ENCODE data around the gene OR1I1.
A peak's percentile ranks its signal among the peaks of the same experiment; 100 is the strongest.

The OR1I1 gene

DNA sequence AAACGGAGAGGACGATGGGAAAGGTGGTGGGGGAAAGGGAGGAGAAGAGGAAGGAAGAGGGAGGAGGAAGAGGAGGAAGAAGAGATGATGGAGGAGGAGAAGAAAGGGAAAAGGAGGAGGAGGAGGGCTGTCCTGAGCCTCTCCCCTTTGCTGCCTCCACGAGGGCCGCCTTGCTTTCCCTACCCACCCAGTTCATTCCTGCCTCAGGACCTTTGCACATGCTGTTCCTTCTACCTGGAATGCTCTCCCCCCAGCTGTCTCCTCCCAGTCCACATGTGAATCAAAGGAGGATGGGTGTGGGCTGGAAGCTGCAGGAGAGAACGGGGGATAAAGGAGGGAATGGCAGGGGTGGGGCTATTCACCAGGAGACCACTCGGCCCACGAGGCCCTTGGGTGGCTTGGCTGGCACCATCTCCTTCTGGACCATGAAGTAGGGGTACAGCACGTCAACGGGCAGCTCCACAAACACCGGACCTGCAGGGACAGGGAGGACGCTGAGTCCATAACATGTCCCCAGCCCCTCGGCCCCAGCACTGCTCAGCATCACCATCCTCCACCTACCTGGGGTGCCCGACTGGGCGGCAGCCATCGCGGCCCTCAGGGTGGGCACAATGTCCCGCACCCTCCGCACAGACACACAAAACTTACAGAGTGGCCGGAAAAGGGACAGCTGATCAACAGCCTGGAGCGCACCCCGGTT, 40.5 kb downstream of the OR1I1 start:
- Histone ChIP-seq H3K27me3 (ENCODE audit: insufficient read depth, low read length) (no peaks in the 10 kb centered on the region), H3K4me2 (ENCODE audit: low read length) (no peak overlapping the region), H3K4ac (ENCODE audit: low read depth, low read length) (no peak overlapping the region), H3K27ac (ENCODE audit: low read depth, low read length) (no peak overlapping the region), H3K9ac (ENCODE audit: low read length) (no peak overlapping the region), H3K18ac (ENCODE audit: low read length) (no peak overlapping the region), H3K4me1 (ENCODE audit: control insufficient read depth in 1 of 2, insufficient read depth in 2 of 2, low read length in 2 of 2) (peaks cover 4 to 12% of the 10 kb centered on the region in 2 experiments), H2BK5ac (ENCODE audit: low read depth, low read length, poor library complexity) (no peak overlapping the region), H3K14ac (ENCODE audit: low read length) (no peak overlapping the region), H3K9me3 (ENCODE audit: insufficient read depth, low read depth, low read length) (peaks cover 3% of the 10 kb centered on the region), H3K79me2 (ENCODE audit: control insufficient read depth, insufficient read depth, low read length, poor library complexity) (peaks cover 2% of the 10 kb centered on the region), H3K36me3 (ENCODE audit: control insufficient read depth in 1 of 2, insufficient read depth in 2 of 2, low read length in 2 of 2) (peaks cover 47 to 50% of the 10 kb centered on the region in 2 experiments), H4K8ac (ENCODE audit: low read depth, low read length) (no peak overlapping the region), H2AK5ac (ENCODE audit: low read length) (no peak overlapping the region), H4K91ac (ENCODE audit: low read depth, low read length) (no peak overlapping the region), H3K4me3 (ENCODE audit: low read depth, low read length) (no peak overlapping the region), H2AFZ (ENCODE audit: insufficient read depth, low read length, poor library complexity) (no peak overlapping the region), H3K79me1 (ENCODE audit: low read length) (peaks cover 12% of the 10 kb centered on the region), H2BK120ac (ENCODE audit: insufficient read depth, low read length, poor library complexity) (no peak overlapping the region), H2BK12ac (ENCODE audit: low read length) (no peak overlapping the region), H4K12ac (ENCODE audit: low read depth, low read length) (no peak overlapping the region), H3K23ac (ENCODE audit: low read length) (no peak overlapping the region)
- WGBS (ENCODE audit: extremely low coverage, insufficient coverage, insufficient read length): 100% methylated on average over 2 of the region's 21 CpGs
- no peak for DNase-seq

DNA sequence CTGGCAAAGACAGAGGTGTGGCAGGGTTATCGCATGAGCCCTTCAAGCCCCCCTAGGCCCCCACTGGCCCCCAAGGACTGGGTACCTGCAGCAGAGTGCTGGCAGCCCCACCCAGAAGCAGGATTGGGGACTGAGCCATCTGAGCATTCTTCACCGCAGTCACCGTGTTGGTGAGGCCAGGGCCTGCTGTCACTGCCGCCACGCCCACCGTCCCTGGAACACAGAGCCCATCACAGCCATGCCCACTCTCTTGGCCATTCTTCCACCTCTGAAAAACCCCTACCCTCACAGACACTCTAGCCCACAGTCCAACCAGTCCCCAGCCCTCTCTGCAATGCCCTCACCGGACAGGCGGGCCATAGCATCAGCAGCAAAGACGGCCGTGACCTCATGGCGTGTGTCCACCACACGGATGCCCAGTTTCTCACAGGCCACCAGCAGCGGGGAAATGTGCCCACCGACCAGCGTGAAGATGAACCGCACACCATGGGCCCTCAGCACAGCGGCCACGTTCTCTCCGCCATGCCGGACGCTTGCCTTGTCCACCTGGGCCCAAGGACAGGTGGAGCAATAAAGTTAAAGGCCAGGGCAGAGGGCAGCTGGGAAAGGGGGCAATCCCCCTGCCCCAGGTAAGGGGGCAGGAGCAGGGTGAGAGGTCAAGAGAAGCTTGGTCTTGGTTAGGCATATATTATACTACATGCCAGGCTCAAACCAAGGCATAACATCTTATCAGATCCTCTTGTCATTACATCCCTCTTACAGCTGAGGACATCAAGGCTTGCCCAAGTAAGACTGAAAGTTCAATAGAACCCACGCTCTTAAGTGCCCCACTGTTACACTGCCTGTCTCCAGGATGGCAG, 41.2 kb downstream of the OR1I1 start:
- no peak overlapping the region for H3K4ac ChIP-seq (ENCODE audit: low read depth, low read length)
- no peak overlapping the region for H3K27ac ChIP-seq (ENCODE audit: low read depth, low read length)
- no peak overlapping the region for H3K4me3 ChIP-seq (ENCODE audit: low read depth, low read length)
- no peak overlapping the region for H3K9ac ChIP-seq (ENCODE audit: low read length)
- H3K4me2 ChIP-seq (ENCODE audit: low read length): no peak overlapping the region
- H3K18ac ChIP-seq (ENCODE audit: low read length): peak overlapping the region; percentile 2
- no peak overlapping the region for H3K14ac ChIP-seq (ENCODE audit: low read length)
- H3K79me1 ChIP-seq (ENCODE audit: low read length): peaks cover 12% of the 10 kb centered on the region
- H4K8ac ChIP-seq (ENCODE audit: low read depth, low read length): no peak overlapping the region
- H2BK5ac ChIP-seq (ENCODE audit: low read depth, low read length, poor library complexity): no peak overlapping the region
- no peak for DNase-seq
- H3K4me1 ChIP-seq (ENCODE audit: control insufficient read depth in 1 of 2, insufficient read depth in 2 of 2, low read length in 2 of 2): peaks cover 4 to 9% of the 10 kb centered on the region in 2 experiments
- no peak overlapping the region for H2BK12ac ChIP-seq (ENCODE audit: low read length)
- no peak overlapping the region for H4K91ac ChIP-seq (ENCODE audit: low read depth, low read length)
- no peak overlapping the region for H4K12ac ChIP-seq (ENCODE audit: low read depth, low read length)
- no peak overlapping the region for H2AFZ ChIP-seq (ENCODE audit: insufficient read depth, low read length, poor library complexity)
- H3K79me2 ChIP-seq (ENCODE audit: control insufficient read depth, insufficient read depth, low read length, poor library complexity): peaks cover 2% of the 10 kb centered on the region
- no peak overlapping the region for H2BK120ac ChIP-seq (ENCODE audit: insufficient read depth, low read length, poor library complexity)
- no peaks in the 10 kb centered on the region for H3K9me3 ChIP-seq (ENCODE audit: insufficient read depth, low read depth, low read length)
- no peak overlapping the region for H2AK5ac ChIP-seq (ENCODE audit: low read length)
- WGBS (ENCODE audit: extremely low coverage, insufficient coverage, insufficient read length): no CpG with 5 or more reads among the region's 22 CpGs
- no peaks in the 10 kb centered on the region for H3K27me3 ChIP-seq (ENCODE audit: insufficient read depth, low read length)
- peaks cover 40 to 42% of the 10 kb centered on the region in 2 experiments for H3K36me3 ChIP-seq (ENCODE audit: control insufficient read depth in 1 of 2, insufficient read depth in 2 of 2, low read length in 2 of 2)
- H3K23ac ChIP-seq (ENCODE audit: low read length): no peak overlapping the region

DNA sequence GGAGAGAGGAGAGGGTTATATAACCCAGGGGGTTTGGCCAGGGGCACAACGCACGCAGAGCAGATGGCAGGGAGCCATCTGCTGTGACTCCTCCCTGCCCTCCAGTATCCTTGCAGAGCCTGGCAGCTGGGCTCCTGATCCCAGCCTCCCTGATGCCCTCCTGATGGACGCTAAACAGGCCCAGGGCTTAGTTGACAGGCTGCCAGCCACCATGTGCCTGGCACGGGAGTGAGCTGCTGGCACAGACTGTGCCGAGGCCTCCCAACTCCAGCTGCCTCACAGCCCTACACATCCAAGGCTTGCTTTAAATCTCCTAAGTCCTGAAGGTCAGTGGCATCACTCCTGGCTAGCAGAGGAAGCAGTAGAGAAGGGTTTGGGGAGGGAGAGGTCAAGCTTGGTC, 41.9 kb downstream of the OR1I1 start:
- H3K4me1 ChIP-seq (ENCODE audit: control insufficient read depth in 1 of 2, insufficient read depth in 2 of 2, low read length in 2 of 2): peaks cover 0 to 5% of the 10 kb centered on the region in 2 experiments
- H2AK5ac ChIP-seq (ENCODE audit: low read length): no peak overlapping the region
- H3K14ac ChIP-seq (ENCODE audit: low read length): no peak overlapping the region
- no peak overlapping the region for H2BK5ac ChIP-seq (ENCODE audit: low read depth, low read length, poor library complexity)
- H3K9ac ChIP-seq (ENCODE audit: low read length): no peak overlapping the region
- no peaks in the 10 kb centered on the region for H3K9me3 ChIP-seq (ENCODE audit: insufficient read depth, low read depth, low read length)
- no peak for DNase-seq
- H3K79me2 ChIP-seq (ENCODE audit: control insufficient read depth, insufficient read depth, low read length, poor library complexity): peaks cover 2% of the 10 kb centered on the region
- no peak overlapping the region for H3K23ac ChIP-seq (ENCODE audit: low read length)
- peak overlapping the region; percentile 74 for H3K18ac ChIP-seq (ENCODE audit: low read length)
- no peak overlapping the region for H3K4me2 ChIP-seq (ENCODE audit: low read length)
- H3K36me3 ChIP-seq (ENCODE audit: control insufficient read depth in 1 of 2, insufficient read depth in 2 of 2, low read length in 2 of 2): peaks cover 35 to 36% of the 10 kb centered on the region in 2 experiments
- no peaks in the 10 kb centered on the region for H3K27me3 ChIP-seq (ENCODE audit: insufficient read depth, low read length)
- H3K27ac ChIP-seq (ENCODE audit: low read depth, low read length): no peak overlapping the region
- no peak overlapping the region for H4K91ac ChIP-seq (ENCODE audit: low read depth, low read length)
- H3K4me3 ChIP-seq (ENCODE audit: low read depth, low read length): no peak overlapping the region
- H3K79me1 ChIP-seq (ENCODE audit: low read length): peaks cover 12% of the 10 kb centered on the region
- no peak overlapping the region for H3K4ac ChIP-seq (ENCODE audit: low read depth, low read length)
- H2BK120ac ChIP-seq (ENCODE audit: insufficient read depth, low read length, poor library complexity): no peak overlapping the region
- H2AFZ ChIP-seq (ENCODE audit: insufficient read depth, low read length, poor library complexity): no peak overlapping the region
- H4K8ac ChIP-seq (ENCODE audit: low read depth, low read length): no peak overlapping the region
- H4K12ac ChIP-seq (ENCODE audit: low read depth, low read length): no peak overlapping the region
- no CpG with 5 or more reads among the region's 5 CpGs for WGBS (ENCODE audit: extremely low coverage, insufficient coverage, insufficient read length)
- H2BK12ac ChIP-seq (ENCODE audit: low read length): no peak overlapping the region

DNA sequence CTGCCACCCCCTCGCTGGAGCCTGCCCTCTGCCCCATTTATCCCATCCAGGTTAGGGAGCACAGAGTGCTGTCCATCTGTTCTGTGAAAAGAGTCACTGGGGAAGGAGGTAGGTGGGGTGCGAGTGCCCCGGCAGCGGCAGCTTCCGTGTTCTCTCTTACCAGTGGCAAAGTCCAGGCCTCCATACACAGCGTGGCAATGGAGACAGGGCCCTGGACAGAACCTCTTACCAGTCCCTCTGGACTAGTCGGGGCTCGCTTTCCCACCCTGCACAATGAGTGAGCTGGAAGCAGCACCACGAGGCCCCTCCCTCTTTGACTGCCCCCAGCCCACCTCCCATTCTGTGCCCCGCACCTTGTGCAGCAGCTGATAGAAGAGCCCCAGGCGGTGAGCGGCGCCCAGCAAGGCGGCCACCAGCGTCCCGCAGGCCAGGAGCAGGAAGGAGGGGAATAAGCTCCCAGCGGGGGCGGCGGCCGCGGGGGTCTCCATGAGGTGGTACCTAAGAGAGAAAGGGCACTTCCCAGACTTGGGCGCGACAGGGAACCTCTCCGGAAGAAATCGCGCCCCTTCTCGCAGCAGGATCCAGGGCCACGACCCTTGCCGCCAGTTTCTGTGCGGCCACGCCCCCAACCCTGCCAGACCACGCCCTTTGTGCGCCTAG, 42.7 kb downstream of the OR1I1 start:
- Histone ChIP-seq H3K27me3 (ENCODE audit: insufficient read depth, low read length) (no peaks in the 10 kb centered on the region), H3K14ac (ENCODE audit: low read length) (peak overlapping the region; percentile 85), H4K91ac (ENCODE audit: low read depth, low read length) (peak overlapping the region; percentile 91), H2BK12ac (ENCODE audit: low read length) (no peak overlapping the region), H3K79me1 (ENCODE audit: low read length) (peaks cover 12% of the 10 kb centered on the region), H3K36me3 (ENCODE audit: control insufficient read depth in 1 of 2, insufficient read depth in 2 of 2, low read length in 2 of 2) (peaks cover 27 to 29% of the 10 kb centered on the region in 2 experiments), H4K12ac (ENCODE audit: low read depth, low read length) (no peak overlapping the region), H3K79me2 (ENCODE audit: control insufficient read depth, insufficient read depth, low read length, poor library complexity) (peaks cover 2% of the 10 kb centered on the region), H4K8ac (ENCODE audit: low read depth, low read length) (peak overlapping the region; percentile 81), H2AK5ac (ENCODE audit: low read length) (no peak overlapping the region), H3K9ac (ENCODE audit: low read length) (peak overlapping the region; percentile 38), H3K4me2 (ENCODE audit: low read length) (peak overlapping the region; percentile 65), H2BK5ac (ENCODE audit: low read depth, low read length, poor library complexity) (peak overlapping the region; percentile 4), H3K4me3 (ENCODE audit: low read depth, low read length) (peak overlapping the region; percentile 92), H2AFZ (ENCODE audit: insufficient read depth, low read length, poor library complexity) (peak overlapping the region; percentile 85), H3K23ac (ENCODE audit: low read length) (no peak overlapping the region), H3K4me1 (ENCODE audit: control insufficient read depth in 1 of 2, insufficient read depth in 2 of 2, low read length in 2 of 2) (peaks cover 0 to 5% of the 10 kb centered on the region in 2 experiments), H3K18ac (ENCODE audit: low read length) (peak overlapping the region; percentile 43), H3K4ac (ENCODE audit: low read depth, low read length) (peak overlapping the region; percentile 5), H3K9me3 (ENCODE audit: insufficient read depth, low read depth, low read length) (no peaks in the 10 kb centered on the region), H3K27ac (ENCODE audit: low read depth, low read length) (peak overlapping the region; percentile 84), H2BK120ac (ENCODE audit: insufficient read depth, low read length, poor library complexity) (no peak overlapping the region)
- no CpG with 5 or more reads among the region's 33 CpGs for WGBS (ENCODE audit: extremely low coverage, insufficient coverage, insufficient read length)
- no peak for DNase-seq
